T47D (cell line): ENCODE data around the gene SLC12A4.
"Not testable (repeated sequence)": the region's sequence is repeated elsewhere in the genome, so short reads cannot be mapped to it uniquely, and the experiment has no call there.

Source experiments
- DNase-seq, 2 experiments: peaks; one replicate each; pipeline versions ENCODE4 v3.0.0 to v3.0.0-alpha.2; 2011 to 2012; ENCODE audit warnings: low read depth in 1 of 2, low spot score in 1 of 2
- JUND ChIP-seq: IDR thresholded peaks from 2 replicates; pipeline ENCODE4 v1.6.1; 2012; ENCODE audit warnings: low read depth
- in situ Hi-C: cut with HindIII; loops from 2 replicates; pipeline ENCODE4 v1.10.0; 2016; ENCODE audit warnings: low sequenced_read_pairs, low pct_unique_long_range_greater_than_20kb

Gene SLC12A4

GRCh38 chr16:67968400-67969253 lies at the start of gene SLC12A4:
TSS of gene SLC12A4 (minus strand) at chr16:67968637. CDS start at chr16:67968553, 84 bp downstream.
- in situ Hi-C loops = no loop called here
- DNase-seq = peak; percentile 87

GRCh38 chr16:68015681-68016080 lies 47.2 kb upstream of the SLC12A4 start, which contains the start of gene DPEP2NB:
TSS of gene DPEP2NB (minus strand) at chr16:68015911. CDS start at chr16:68015770, 141 bp downstream.
- in situ Hi-C loops = no loop called here
- TF ChIP-seq JUND = no peak

More at GRCh38 chr16:67968400-67969253, at the start of gene SLC12A4:
- no peak for TF ChIP-seq JUND

GRCh38 chr16:68013440-68013839 lies 45.0 kb upstream of the SLC12A4 start:
- DNase-seq = no peak
- in situ Hi-C loops = no loop called here
- TF ChIP-seq JUND = no peak

More at GRCh38 chr16:68015681-68016080, 47.2 kb upstream of the SLC12A4 start, which contains the start of gene DPEP2NB:
- no peak for DNase-seq

- DNase-seq = not testable (repeated sequence)
Observed at GRCh38 chr16:68009872-68010271, 41.4 kb upstream of the SLC12A4 start.

GRCh38 chr16:68009157-68009735 lies 40.8 kb upstream of the SLC12A4 start:
- DNase-seq = no peak
- in situ Hi-C loops = no loop called here
- TF ChIP-seq JUND = no peak

More at GRCh38 chr16:68009872-68010271, 41.4 kb upstream of the SLC12A4 start:
- in situ Hi-C loops = not testable (repeated sequence)

- no peak for DNase-seq
- in situ Hi-C loops = no loop called here
Observed at GRCh38 chr16:68005786-68006286, 37.4 kb upstream of the SLC12A4 start.

GRCh38 chr16:68005211-68005610 lies 36.8 kb upstream of the SLC12A4 start:
- TF ChIP-seq JUND = no peak
- in situ Hi-C loops = no loop called here
- no peak for DNase-seq

More at GRCh38 chr16:68005786-68006286, 37.4 kb upstream of the SLC12A4 start:
- TF ChIP-seq JUND = no peak

DNA sequence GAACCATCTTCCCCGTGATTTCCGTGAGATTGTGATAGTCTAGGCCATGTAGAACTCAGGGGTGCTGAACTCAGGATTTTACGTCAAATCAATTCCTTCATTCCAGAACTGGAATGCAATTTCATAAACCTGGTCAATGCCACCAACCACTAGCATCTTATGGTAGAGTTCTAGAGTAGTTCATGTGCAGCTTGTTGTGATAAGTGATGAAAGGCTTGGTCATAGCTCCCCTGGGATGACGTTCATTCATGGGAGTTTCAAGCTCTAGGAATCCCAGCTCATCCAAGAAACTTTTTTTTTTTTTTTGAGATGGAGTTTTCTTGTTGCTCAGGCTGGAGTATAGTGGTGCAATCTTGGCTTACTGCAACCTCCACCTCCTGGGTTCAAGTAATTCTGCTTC lies 34.6 kb upstream of the SLC12A4 start:
- no peak for DNase-seq
- TF ChIP-seq JUND = no peak
- in situ Hi-C loops = no loop called here

- TF ChIP-seq JUND = no peak
- in situ Hi-C loops = no loop called here
- no peak for DNase-seq
Observed at GRCh38 chr16:68000450-68000849, 32.0 kb upstream of the SLC12A4 start.

GRCh38 chr16:67999985-68000384 lies 31.5 kb upstream of the SLC12A4 start:
- DNase-seq = no peak
- in situ Hi-C loops = no loop called here

GRCh38 chr16:67998779-67999688 lies 30.6 kb upstream of the SLC12A4 start, which contains the start of gene DPEP2:
TSS of gene DPEP2 (minus strand) at chr16:67999484. CDS start at chr16:67993212, 6,272 bp downstream.
- in situ Hi-C loops, DNase-seq: not testable (repeated sequence)

More at GRCh38 chr16:67999985-68000384, 31.5 kb upstream of the SLC12A4 start:
- no peak for TF ChIP-seq JUND

DNA sequence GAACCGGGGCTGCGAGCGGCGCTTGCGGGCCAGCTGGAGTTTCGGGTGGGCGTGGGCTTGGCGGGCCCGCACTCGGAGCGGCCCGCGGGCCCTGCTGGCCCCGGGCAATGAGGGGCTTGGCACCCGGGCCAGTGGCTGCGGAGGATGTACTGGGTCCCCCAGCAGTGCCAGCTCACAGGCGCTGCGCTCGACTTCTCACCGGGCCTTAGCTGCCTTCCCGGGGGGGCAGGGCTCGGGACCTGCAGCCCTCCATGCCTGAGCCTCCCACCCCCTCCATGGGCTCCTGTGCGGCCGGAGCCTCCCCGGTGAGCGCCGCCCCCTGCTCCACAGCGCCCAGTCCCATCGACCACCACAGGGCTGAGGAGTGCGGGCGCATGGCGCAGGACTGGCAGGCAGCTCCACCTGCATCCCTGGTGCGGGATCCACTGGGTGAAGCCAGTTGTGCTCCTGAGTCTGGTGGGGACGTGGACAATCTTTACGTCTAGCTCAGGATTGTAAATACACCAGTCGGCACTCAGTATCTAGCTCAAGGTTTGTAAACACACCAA lies 29.9 kb upstream of the SLC12A4 start:
- DNase-seq, in situ Hi-C loops: not testable (repeated sequence)
